GM18498 (cell line): ENCODE measurements around the gene CBX5.
"Not testable (repeated sequence)": the region's sequence is repeated elsewhere in the genome, so short reads cannot be mapped to it uniquely, and the experiment has no call there.

Source experiments
- ATAC-seq: cut with Tn5 transposase; IDR thresholded peaks from one replicate; pipeline ENCODE4 v1.9.1; 2021; ENCODE audit warnings: mild to moderate bottlenecking, moderate library complexity; ENCODE audit not compliant: unreplicated experiment

Gene CBX5

GRCh38 chr12:54279632-54280467 lies at the start of gene CBX5:
Gene CBX5 (minus strand): TSS chr12:54280122. CDS start chr12:54257650, 22,472 bp downstream.
- ATAC-seq = peak; percentile 75

- no peak for ATAC-seq
Observed at GRCh38 chr12:54328595-54329337, 48.8 kb upstream of the CBX5 start.

- ATAC-seq = not testable (repeated sequence)
Observed at GRCh38 chr12:54325442-54326109, 45.7 kb upstream of the CBX5 start.

- peak; percentile 97 for ATAC-seq
Observed at GRCh38 chr12:54324617-54325441, 44.9 kb upstream of the CBX5 start, which contains the start of gene COPZ1. Gene COPZ1 (plus strand): TSS chr12:54325131. CDS start chr12:54325164, 33 bp downstream.

- no peak for ATAC-seq
Observed at GRCh38 chr12:54321363-54321762, 41.4 kb upstream of the CBX5 start.

GRCh38 chr12:54312309-54312708 lies 32.4 kb upstream of the CBX5 start:
- ATAC-seq = not testable (repeated sequence)

- ATAC-seq = no peak
Observed at GRCh38 chr12:54311051-54311450, 31.1 kb upstream of the CBX5 start.

GRCh38 chr12:54306925-54307741 lies 27.2 kb upstream of the CBX5 start:
- no peak for ATAC-seq

- no peak for ATAC-seq
Observed at GRCh38 chr12:54304187-54304810, 24.4 kb upstream of the CBX5 start.

- ATAC-seq = no peak
Observed at GRCh38 chr12:54303640-54304039, 23.7 kb upstream of the CBX5 start.

- no peak for ATAC-seq
Observed at GRCh38 chr12:54301428-54302048, 21.6 kb upstream of the CBX5 start.

- ATAC-seq = no peak
Observed at GRCh38 chr12:54300732-54301427, 21.0 kb upstream of the CBX5 start, which contains the start of gene NFE2. Gene NFE2 (minus strand): TSS chr12:54301015. CDS start chr12:54295248, 5,767 bp downstream.

GRCh38 chr12:54300225-54300731 lies 20.4 kb upstream of the CBX5 start:
- ATAC-seq = no peak

- no peak for ATAC-seq
Observed at GRCh38 chr12:54299515-54300224, 19.7 kb upstream of the CBX5 start.

- ATAC-seq = no peak
Observed at GRCh38 chr12:54298904-54299303, 19.0 kb upstream of the CBX5 start.

- no peak for ATAC-seq
Observed at GRCh38 chr12:54296393-54297099, 16.6 kb upstream of the CBX5 start.
